ENCODE data around the gene STARD6.
"Not testable (repeated sequence)": the region's sequence is repeated elsewhere in the genome, so short reads cannot be mapped to it uniquely, and the experiment has no call there.

Gene STARD6

GRCh38 chr18:54335638-54336173 lies 22.0 kb downstream of the STARD6 start:
- DNase-seq = no peak

GRCh38 chr18:54330768-54331548 lies 26.7 kb downstream of the STARD6 start:
- DNase-seq = no peak

- DNase-seq = no peak
These were observed 27.9 kb downstream of the STARD6 start for GRCh38 chr18:54329787-54330186.

GRCh38 chr18:54327818-54328217 lies 29.8 kb downstream of the STARD6 start:
- no peak for DNase-seq

- DNase-seq = no peak
These were observed 33.7 kb downstream of the STARD6 start for GRCh38 chr18:54323970-54324369.

GRCh38 chr18:54323561-54323960 lies 34.1 kb downstream of the STARD6 start:
- no peak for DNase-seq

- DNase-seq = no peak
These were observed 41.4 kb downstream of the STARD6 start for GRCh38 chr18:54316071-54316820.

- DNase-seq = not testable (repeated sequence)
These were observed 48.1 kb downstream of the STARD6 start for GRCh38 chr18:54309564-54309963.

- no peak for DNase-seq
These were observed 54.2 kb downstream of the STARD6 start for GRCh38 chr18:54303408-54303807.

- not testable (repeated sequence) for DNase-seq
These were observed 58.7 kb downstream of the STARD6 start for GRCh38 chr18:54298991-54299390.

GRCh38 chr18:54296062-54296461 lies 61.6 kb downstream of the STARD6 start:
- DNase-seq = no peak

GRCh38 chr18:54294274-54294673 lies 63.4 kb downstream of the STARD6 start:
- no peak for DNase-seq

- no peak for DNase-seq
These were observed 72.5 kb downstream of the STARD6 start for GRCh38 chr18:54284981-54285785.

GRCh38 chr18:54284535-54284934 lies 73.1 kb downstream of the STARD6 start:
- no peak for DNase-seq

- no peak for DNase-seq
These were observed 77.5 kb downstream of the STARD6 start for GRCh38 chr18:54280220-54280569.

GRCh38 chr18:54279477-54280219 lies 78.0 kb downstream of the STARD6 start:
- DNase-seq = no peak

GRCh38 chr18:54278615-54279014 lies 79.0 kb downstream of the STARD6 start:
- no peak for DNase-seq

- no peak for DNase-seq
These were observed 79.8 kb downstream of the STARD6 start for GRCh38 chr18:54277899-54278298.
